OCI-M2 (cell line): ENCODE measurements around the gene MBNL2.

Experiments used
- DNase-seq: peaks from one replicate; lab custom pipeline; 2025; ENCODE audit not compliant: unreplicated experiment; lab: John Stamatoyannopoulos, UW

The MBNL2 gene

GRCh38 chr13:97249796-97250495, 27.8 kb downstream of the MBNL2 start:
- DNase-seq, result no peak

GRCh38 chr13:97250560-97250959, 28.4 kb downstream of the MBNL2 start:
- no peak for DNase-seq

GRCh38 chr13:97252735-97253134, 30.6 kb downstream of the MBNL2 start:
- DNase-seq, result no peak

- DNase-seq, result no peak
These were observed 31.6 kb downstream of the MBNL2 start for GRCh38 chr13:97253581-97254293.

- no peak for DNase-seq
These were observed 32.7 kb downstream of the MBNL2 start for GRCh38 chr13:97254816-97255215.

GRCh38 chr13:97255515-97256021, 33.4 kb downstream of the MBNL2 start:
- peak; percentile 47 for DNase-seq

GRCh38 chr13:97256343-97256783, 34.2 kb downstream of the MBNL2 start:
- peak; percentile 45 for DNase-seq

- DNase-seq, result no peak
These were observed 35.2 kb downstream of the MBNL2 start for GRCh38 chr13:97257228-97257755.

- DNase-seq, result no peak
These were observed 36.0 kb downstream of the MBNL2 start for GRCh38 chr13:97257800-97258799.

- no peak for DNase-seq
These were observed 36.7 kb downstream of the MBNL2 start for GRCh38 chr13:97258801-97259200.

GRCh38 chr13:97259410-97259797, 37.3 kb downstream of the MBNL2 start:
- no peak for DNase-seq

GRCh38 chr13:97259798-97260714, 37.9 kb downstream of the MBNL2 start:
- peak; percentile 37 for DNase-seq

- no peak for DNase-seq
These were observed 39.3 kb downstream of the MBNL2 start for GRCh38 chr13:97261254-97262005.

- no peak for DNase-seq
These were observed 39.9 kb downstream of the MBNL2 start for GRCh38 chr13:97262058-97262457.

GRCh38 chr13:97263160-97263559, 41.0 kb downstream of the MBNL2 start:
- DNase-seq, result no peak

GRCh38 chr13:97264663-97265062, 42.5 kb downstream of the MBNL2 start:
- no peak for DNase-seq

- DNase-seq, result no peak
These were observed 44.2 kb downstream of the MBNL2 start for GRCh38 chr13:97266332-97266731.

- DNase-seq, result no peak
These were observed 44.8 kb downstream of the MBNL2 start for GRCh38 chr13:97266772-97267417.
